GM21423 (cell line): ENCODE measurements around the gene REC8.
"Not testable (repeated sequence)": the region's sequence is repeated elsewhere in the genome, so short reads cannot be mapped to it uniquely, and the experiment has no call there.

Experiments
- ATAC-seq: cut with Tn5 transposase; IDR thresholded peaks from one replicate; pipeline ENCODE4 v1.9.1; 2021; ENCODE audit warnings: mild to moderate bottlenecking, moderate library complexity; ENCODE audit not compliant: unreplicated experiment

REC8 gene

DNA sequence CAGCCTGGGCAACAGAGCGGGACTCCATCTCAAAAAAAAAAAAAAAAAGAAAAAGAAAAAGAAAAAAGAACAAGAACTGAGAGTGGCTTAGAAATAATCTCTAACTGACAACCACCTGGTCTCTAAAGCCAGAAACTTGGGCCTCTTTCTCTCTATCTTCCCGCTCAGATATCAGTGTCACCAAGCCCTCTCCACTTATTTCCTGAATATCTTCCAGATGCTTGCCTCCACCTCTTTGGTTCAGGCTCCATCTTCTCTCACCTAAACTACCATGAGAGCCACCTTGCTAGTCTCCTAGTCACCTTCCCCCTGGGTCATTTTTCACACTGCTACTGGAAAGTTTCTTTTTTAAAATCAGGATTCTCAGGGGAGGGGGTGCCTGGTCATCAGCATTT is 25.2 kb downstream of the REC8 start:
- ATAC-seq, result no peak

DNA sequence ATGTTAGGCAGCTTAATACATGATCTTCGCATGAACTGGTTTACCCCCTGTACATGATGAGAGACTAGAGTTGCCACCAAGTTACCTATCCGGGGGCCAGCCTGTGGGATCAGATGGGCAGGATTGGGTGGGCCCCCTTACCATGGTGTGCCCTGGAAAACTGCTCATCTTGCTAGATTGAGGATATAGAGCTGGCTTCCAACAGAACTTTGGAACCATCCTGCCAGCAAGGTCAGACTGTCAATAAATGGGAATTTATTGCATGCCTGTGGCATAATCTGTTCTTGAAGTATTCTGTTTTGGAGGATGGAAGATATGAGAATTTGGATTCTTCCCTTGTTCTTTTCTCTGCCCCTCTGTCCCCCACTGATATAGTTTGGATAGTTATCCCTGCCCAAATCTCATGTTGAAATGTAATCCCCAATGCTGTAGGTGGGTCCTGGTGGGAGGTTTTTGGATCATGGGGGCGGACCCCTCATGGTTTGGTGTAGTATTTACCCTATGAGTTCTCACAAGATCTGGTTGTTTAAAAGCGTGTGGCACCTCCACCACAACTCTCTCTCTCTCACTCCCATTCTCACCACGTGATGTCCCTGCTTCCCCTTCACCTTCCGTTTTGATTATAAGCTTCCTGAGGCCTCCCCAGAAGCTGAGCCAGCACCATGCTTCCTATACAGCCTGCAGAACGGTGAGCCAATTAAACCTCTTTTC is 27.1 kb downstream of the REC8 start:
- no peak for ATAC-seq

DNA sequence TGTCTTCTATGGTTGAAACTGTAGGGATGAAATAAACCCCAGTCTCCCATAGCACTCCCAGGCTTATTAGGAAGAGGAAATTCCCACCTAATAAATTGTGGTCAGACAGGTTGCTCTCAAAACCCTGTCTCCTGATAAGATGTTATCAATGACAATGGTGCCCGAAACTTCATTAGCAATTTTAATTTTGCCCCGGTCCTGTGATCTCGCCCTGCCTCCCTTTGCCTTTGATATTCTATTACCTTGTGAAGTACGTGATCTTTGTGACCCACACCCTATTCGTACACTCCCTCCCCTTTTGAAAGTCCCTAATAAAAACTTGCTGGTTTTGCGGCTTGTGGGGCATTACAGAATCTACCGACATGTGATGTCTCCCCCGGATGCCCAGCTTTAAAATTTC is 30.7 kb downstream of the REC8 start:
- not testable (repeated sequence) for ATAC-seq

DNA sequence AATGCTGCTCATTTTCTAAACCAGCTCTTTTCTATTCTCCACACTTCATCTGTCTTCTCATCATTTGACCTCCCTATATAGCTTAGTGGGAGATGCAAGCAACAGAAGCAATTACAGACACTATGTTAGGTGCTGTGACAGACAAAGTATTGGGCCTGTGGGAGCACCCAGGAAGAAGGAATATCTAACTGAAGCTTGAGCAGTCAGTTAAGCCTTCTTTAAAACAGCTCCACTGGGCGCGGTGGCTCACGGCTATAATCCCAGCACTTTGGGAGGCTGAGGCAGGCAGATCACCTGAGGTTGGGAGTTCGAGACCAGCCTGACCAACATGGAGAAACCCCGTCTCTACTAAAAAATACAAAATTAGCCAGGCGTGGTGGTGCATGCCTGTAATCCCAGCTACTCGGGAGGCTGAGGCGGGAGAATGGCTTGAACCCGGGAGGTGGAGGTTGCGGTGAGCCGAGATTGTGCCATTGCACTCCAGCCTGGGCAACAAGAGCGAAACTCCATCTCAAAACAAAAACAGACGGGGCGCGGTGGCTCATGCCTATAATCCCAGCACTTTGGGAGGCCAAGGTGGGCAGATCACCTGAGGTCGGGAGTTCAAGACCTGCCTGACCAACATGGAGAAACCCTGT is 31.5 kb downstream of the REC8 start:
- not testable (repeated sequence) for ATAC-seq

DNA sequence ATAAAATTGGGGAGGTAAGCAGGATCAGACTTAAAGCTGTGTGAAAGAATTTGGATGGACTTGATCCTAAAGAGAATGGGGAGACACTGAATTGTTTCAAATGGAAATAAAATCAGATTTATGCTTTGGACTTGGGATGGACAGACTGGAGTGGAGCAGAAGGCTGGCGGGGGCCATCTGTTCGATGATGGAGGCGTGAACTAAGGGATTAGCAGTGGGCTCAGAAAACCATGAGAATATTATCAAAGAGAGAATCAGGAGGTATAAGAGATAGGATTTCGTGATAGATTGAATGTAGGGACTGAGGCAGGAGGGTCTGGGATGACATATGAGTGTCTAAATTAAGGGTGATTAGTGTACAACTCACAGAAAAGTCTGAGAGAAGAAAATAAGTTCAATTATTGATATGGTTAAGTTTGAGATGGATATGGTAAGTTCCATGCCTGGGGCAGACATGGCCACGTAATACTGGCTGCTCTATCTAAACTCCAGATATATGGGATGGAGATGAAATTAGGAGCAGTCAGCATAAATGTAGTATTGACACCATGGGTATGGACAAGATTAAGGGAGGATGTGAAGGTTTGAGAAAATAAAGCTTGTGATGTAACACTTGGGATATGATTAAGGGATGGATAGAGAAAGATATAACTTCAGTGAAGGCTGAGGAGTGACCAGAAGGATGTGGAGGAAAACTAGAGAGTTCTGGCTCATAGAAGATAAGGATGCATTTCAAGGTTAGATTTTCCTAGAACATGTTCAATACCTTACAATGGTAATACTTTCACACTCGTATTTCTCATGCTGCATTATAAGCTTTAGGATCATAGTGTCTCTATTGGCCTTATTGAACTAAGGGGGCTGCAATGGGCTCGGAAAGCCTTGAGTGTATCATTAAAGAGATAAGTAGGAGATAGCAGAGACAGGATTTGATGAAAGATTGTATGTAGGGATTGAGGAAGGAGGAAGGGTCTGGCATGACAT is 32.6 kb downstream of the REC8 start:
- no peak for ATAC-seq

DNA sequence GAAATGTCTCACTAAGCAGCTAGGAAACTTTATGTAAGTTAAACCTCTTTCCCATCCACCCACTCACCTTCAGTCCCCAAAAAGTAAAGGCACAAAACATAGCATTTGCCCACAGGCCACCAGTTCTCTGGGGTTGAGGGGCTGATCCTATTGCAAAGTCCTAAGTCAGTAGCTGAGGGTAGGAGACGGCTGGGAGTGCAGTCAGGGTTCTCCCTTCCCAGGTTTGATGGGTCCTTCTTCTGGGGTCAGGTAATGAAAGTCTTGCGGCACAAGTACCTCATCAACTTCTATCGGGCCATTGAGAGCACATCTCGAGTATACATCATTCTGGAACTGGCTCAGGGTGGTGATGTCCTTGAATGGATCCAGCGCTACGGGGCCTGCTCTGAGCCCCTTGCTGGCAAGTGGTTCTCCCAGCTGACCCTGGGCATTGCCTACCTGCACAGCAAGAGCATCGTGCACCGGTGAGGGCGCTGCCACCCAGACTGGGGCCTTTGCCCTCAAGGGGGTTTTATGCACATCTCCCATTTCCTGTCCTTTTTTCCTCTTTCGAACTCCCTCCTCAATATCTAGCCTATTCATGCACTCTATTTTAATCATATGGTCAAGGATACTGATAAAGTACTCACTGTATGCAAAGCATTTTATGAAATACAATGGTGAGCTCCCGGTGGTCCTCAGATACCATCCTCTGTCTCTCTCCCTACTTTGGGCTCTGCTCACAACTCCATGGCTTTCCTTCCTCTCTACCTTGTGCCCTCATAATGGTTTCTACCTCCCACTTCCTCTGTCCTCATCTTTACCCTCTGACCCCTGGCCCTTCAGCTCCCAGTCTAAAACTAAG is 34.6 kb downstream of the REC8 start:
- no peak for ATAC-seq

DNA sequence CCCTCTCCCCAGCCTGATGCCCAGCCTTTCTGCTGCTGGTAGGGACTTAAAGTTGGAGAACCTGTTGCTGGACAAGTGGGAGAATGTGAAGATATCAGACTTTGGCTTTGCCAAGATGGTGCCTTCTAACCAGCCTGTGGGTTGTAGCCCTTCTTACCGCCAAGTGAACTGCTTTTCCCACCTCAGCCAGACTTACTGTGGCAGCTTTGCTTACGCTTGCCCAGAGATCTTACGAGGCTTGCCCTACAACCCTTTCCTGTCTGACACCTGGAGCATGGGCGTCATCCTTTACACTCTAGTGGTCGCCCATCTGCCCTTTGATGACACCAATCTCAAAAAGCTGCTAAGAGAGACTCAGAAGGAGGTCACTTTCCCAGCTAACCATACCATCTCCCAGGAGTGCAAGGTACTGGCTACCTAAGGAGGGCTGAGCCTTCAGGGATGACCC is 35.2 kb downstream of the REC8 start:
- no peak for ATAC-seq

DNA sequence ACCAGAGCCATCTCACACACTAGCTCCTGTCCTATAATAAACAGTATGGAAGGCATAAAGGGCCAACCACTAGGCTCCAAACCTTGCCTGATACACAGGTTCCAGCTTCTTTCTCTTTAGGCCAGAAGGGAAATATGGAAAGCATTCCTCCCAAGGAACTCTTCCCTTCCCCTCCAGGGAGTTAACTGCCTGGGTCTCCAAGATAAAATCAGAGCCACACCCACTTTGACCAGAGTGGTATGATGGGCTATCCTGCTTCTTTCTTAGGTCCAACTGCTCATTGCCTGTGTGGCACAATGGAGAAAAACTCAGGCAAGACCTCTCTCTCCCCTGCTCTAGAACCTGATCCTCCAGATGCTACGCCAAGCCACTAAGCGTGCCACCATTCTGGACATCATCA is 35.7 kb downstream of the REC8 start:
- no peak for ATAC-seq

DNA sequence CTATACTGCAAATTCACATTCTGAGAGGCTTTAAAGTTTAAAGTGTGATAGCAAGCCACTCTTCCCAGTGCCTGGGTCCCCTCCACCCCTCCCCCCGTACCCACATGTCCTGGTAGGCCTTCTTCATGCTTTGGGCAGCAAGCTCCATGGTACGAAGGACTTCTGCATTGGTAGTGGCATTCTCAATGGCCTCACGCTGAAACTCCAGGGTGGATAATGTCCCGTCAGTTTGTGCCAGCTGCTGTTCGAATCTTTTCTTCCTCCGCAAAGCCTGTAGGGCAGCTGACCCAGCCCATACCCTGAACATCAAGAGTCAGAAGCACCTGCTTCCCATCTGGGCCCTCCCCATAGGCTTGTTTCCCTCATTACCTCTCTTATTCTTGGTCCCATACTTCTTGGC is 39.4 kb downstream of the REC8 start:
- no peak for ATAC-seq

DNA sequence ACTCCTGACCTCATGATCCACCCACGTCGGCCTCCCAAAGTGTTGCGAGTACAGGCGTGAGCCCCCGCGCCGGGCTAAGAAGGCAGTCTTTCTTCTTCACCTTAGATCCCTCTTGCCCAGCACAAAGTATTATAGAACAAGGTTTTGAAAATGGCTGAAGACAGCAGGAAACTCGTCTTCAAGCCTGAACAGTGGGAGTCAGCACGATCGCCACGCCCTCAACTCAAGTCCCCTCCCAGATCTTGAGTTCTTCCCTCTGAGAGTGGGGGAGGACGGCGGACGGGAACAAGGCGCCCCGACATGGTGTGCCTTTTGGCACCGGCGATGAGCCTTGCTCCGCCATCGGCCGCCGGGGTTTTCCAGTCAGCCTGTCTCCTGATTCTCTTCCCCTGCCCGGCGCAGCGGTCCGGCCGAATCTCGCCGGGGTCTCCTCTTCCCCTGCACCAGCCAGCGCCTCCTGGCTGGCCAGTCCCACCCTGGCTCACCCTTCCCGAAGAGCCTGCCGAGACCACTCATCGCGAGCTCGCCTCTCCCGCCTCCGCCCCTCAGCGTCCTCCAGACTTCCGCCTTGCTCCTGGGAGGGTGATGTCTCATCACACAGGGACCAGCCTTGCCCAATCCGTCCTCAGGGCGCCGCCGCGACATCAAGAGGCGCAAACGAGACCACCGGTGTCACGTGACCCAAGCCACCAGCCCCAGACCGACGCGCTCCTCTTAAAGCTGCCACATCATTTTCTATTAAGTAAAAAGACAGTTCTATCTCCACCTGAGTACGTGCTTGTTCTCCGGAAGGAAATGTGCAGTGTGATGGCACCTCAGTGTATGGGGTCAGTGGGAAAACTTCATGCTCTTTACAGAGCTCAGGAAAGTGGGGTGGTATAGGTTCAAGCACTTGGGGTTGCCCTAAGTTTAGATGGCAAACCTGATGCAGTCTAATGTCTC is 41.3 kb downstream of the REC8 start, which contains the start of gene CHMP4A:
TSS of gene CHMP4A (minus strand) at position 565 of the 942 bp plus-strand sequence. CDS start at position 516, 49 bp downstream.
- ATAC-seq, result peak; percentile 72

DNA sequence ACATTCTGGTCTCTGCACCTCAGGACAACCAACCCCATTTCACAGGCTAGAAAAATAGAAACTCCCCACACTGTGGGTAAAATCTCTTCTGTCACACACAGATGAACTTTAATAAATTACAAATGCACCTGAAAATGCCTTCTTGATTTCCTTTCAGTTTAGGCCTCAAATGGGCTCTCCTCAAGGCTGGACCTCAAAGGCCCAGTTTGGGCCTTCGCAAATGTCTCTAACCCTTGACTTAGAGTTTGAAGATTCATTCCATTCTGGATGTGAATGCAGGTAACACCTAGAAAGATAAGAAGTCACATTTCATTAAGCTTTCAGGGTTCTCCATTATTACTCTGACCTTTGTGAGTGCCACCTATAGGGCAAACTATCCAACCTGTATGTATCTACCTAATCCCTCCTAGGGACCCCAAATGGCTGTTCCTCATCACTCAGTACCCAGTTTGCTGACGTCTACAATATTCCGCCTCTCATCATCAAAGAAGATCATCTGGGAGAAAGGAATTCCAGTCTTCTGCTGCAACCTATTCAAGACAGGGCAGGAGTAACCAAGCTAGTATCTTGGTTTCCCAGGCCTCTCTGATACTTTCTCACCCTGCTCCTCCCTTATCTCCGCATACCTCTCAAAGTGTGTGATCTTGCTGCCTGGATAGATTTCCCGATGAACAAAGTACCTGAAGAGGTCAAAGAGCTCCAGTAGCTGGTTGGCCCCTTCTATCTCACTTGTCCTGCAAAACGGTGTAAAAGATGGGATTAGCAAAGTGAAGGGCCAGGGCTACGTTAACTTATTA is 42.2 kb downstream of the REC8 start:
- ATAC-seq, result no peak

DNA sequence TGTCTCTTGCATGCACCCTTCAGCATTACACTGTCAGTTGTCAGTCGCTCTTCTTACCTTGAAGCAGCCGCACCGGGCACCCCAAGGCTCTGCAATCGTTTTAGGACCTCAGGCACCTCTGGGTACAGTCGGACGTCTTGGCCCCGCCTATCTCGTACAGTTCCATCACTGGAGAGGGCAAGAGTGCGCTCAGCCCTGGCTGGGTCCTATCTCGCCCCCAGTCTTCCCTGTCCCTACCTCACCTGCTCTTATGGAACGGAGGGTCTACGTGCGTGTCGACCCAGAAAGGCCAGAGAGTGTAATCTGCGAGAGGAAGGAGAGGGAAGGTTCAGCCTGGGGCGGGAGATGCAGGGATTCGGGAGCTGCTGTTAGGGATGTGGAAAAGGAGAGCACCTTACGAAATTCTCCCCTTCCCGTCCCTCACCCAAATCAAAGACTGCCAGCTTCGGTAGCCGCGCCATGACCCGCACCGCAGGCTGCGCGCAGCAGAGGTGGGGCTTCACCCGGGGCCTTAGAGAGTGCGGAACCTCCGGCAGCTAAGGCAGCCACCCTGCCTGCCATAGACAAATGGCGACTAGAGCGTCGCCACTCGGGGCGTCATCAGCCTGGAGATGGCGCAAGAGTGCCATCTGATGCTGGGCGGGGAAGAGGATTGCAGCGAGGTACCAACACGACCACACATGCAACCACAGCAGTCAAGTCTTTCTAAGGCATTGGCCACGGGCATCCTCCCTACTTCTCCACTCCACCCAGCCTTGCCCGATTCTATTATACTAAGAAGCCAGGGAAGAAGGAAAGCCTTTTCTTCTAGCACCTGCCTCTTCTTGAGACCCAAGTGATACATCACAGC is 43.8 kb downstream of the REC8 start, which contains the start of gene MDP1:
TSS of gene MDP1 (minus strand) at position 572 of the 850 bp plus-strand sequence. CDS start at position 461, 111 bp downstream.
- ATAC-seq, result peak; percentile 65

DNA sequence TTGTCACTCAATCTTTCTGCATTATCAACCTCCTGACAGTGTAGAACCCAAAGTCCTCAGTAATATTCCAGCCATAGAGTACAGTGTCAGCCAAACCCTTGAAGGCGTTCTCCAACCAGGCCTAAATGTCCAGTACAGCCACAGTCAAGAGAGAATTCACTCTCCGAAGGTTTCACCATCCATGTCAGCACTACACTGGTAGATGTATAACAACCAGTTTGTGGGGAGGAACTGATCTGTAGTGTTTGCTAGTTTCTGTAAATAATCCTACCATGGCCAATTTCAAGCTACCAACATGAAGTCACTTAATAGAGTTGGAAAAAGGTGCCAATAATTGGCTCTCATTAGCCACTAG is 44.4 kb downstream of the REC8 start:
- no peak for ATAC-seq

DNA sequence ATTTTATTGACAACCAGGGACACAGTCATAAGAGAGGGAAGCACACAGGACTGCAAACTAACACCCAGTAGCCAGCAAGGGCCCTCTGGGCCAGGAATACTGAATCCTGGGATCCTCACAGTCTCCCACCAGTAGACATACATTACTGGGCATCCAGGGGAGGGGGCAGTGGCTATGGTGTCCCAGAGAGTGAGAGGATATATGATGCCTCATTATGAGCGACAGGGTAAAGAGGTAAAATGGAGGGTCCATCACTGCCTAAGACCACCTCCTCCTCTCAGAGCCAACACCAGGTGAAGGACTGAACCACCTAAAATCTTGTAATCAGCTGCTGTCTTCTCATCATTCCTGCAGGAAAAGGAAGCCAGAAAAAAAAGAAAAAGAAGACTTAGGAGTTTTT is 45.0 kb downstream of the REC8 start:
- not testable (repeated sequence) for ATAC-seq

DNA sequence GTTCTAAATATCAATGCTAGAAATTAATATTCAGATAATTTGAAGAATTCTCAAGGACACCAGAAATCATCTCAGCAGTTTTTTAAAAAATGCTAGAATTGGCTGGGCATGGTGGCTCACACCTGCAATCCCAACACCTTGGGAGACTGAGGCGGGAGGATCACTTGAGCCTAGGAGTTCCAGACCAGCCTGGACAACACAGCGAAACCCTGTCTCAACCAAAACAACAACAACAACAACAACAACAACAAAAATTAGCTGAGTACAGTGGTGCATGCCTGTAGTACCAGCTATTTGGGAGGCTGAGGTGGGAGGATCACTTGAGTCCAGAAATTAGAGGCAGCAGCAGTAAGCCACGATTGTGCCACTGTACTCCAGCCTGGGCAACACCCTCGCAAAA is 47.2 kb downstream of the REC8 start:
- ATAC-seq, result no peak

DNA sequence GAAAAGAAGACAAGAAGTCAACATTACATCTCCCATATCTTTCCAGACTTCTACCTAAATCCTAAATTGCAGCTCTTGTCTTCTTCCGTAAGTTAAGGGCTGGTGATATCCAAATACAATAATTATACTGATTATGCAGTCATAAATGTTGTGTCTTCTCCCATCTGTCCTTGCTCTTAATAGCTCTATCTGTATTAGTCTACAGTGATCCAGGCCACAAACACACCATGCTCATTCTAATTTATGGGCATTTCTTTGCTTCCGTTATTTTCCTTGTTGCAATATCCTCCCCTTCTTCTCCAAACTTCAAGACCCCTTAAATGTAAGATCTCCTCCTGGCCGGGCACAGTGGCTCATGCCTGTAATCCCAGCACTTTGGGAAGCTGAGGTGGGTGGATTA is 47.6 kb downstream of the REC8 start:
- ATAC-seq, result no peak

DNA sequence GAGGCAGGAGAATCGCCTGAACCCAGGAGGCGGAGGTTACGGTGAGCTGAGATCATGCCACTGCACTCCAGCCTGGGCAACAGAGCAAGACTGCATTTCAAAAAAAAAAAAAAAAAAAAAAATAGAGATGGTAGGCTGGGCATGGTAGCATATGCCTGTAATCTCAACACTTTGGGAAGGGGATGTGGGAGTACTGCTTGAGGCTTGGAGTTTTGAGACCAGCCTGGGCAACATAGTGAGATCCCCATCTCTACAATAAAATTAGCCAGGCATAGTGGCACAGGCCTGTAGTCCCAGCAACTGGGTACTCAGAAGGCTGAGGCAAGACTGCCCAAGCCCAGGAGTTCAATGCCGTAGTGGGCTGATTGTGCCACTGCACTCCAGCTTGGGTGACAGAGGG is 51.1 kb downstream of the REC8 start:
- not testable (repeated sequence) for ATAC-seq
